ENCODE measurements around the gene PATZ1. TPM values are rescaled to one million over a fixed set of nuclear protein-coding genes. Genes with fewer than 3 reads are reported as not detected.

The PATZ1 gene
- total and polyA plus RNA-seq, 3 donors from 2014 or later, result 23.2 to 48.7 (median 38.1) TPM

GRCh38 chr22:31333641-31334040, 12.5 kb downstream of the PATZ1 start:
- intact Hi-C loops (cut with DNase I; ENCODE audit: low total_unique reads), result no loop called here
- H3K4me3 ChIP-seq, result no peak overlapping the region
- no peak for DNase-seq
- H3K36me3 ChIP-seq (ENCODE audit: low read depth, missing control alignments), result no peaks in the 10 kb centered on the region
- TF ChIP-seq POLR2A (IDR thresholded peaks at IDR 0.05), result no peak
- TF ChIP-seq CTCF (IDR thresholded peaks at IDR 0.05), result no peak
- 54 to 74% methylated on average over 2 of the region's 2 CpGs for WGBS, 2 donors
- peaks cover 8% of the 10 kb centered on the region for H3K4me1 ChIP-seq
- peak overlapping the region in 1 of 2 donors; percentile 12 for H3K27ac ChIP-seq
- H3K27me3 ChIP-seq, result no peaks in the 10 kb centered on the region
- no peaks in the 10 kb centered on the region for H3K9me3 ChIP-seq

- no peak overlapping the region for H3K4me3 ChIP-seq
- WGBS, 2 donors, result 66 to 90% methylated on average over 1 of the region's 1 CpG
- no peaks in the 10 kb centered on the region for H3K36me3 ChIP-seq (ENCODE audit: low read depth, missing control alignments)
- no peaks in the 10 kb centered on the region for H3K9me3 ChIP-seq
- H3K4me1 ChIP-seq, result peaks cover 8% of the 10 kb centered on the region
- no peak for TF ChIP-seq POLR2A (IDR thresholded peaks at IDR 0.05)
- TF ChIP-seq CTCF (IDR thresholded peaks at IDR 0.05), result no peak
- no peak overlapping the region for H3K27ac ChIP-seq
- intact Hi-C loops (cut with DNase I; ENCODE audit: low total_unique reads), result no loop called here
- no peak for DNase-seq
- H3K27me3 ChIP-seq, result no peaks in the 10 kb centered on the region
Observed at GRCh38 chr22:31332886-31333285, 13.3 kb downstream of the PATZ1 start.

- TF ChIP-seq CTCF (IDR thresholded peaks at IDR 0.05) (no peak), POLR2A (IDR thresholded peaks at IDR 0.05) (no peak)
- no peaks in the 10 kb centered on the region for H3K36me3 ChIP-seq (ENCODE audit: low read depth, missing control alignments)
- peaks cover 8% of the 10 kb centered on the region for H3K4me1 ChIP-seq
- no peak for DNase-seq
- intact Hi-C loops (cut with DNase I; ENCODE audit: low total_unique reads), result no loop called here
- H3K9me3 ChIP-seq, result no peaks in the 10 kb centered on the region
- 88 to 95% methylated on average over 6 to 8 of the region's 8 CpGs for WGBS, 2 donors
- H3K27ac ChIP-seq, result no peak overlapping the region
- no peak overlapping the region for H3K4me3 ChIP-seq
- no peaks in the 10 kb centered on the region for H3K27me3 ChIP-seq
Observed at GRCh38 chr22:31332010-31332409, 14.1 kb downstream of the PATZ1 start.

GRCh38 chr22:31329453-31330215, 16.5 kb downstream of the PATZ1 start:
- no peak for DNase-seq
- Histone ChIP-seq H3K27me3 (no peaks in the 10 kb centered on the region), H3K27ac (no peak overlapping the region), H3K4me1 (peaks cover 8% of the 10 kb centered on the region), H3K9me3 (no peaks in the 10 kb centered on the region), H3K36me3 (ENCODE audit: low read depth, missing control alignments) (no peaks in the 10 kb centered on the region), H3K4me3 (no peak overlapping the region)
- TF ChIP-seq CTCF (IDR thresholded peaks at IDR 0.05) (no peak), POLR2A (IDR thresholded peaks at IDR 0.05) (no peak)
- 69 to 71% methylated on average over 8 to 9 of the region's 9 CpGs for WGBS, 2 donors
- intact Hi-C loops (cut with DNase I; ENCODE audit: low total_unique reads), result no loop called here

- no peaks in the 10 kb centered on the region for H3K27me3 ChIP-seq
- no peaks in the 10 kb centered on the region for H3K9me3 ChIP-seq
- intact Hi-C loops (cut with DNase I; ENCODE audit: low total_unique reads), result no loop called here
- peaks cover 3% of the 10 kb centered on the region for H3K4me1 ChIP-seq
- WGBS, 2 donors, result 85 to 89% methylated on average over 3 to 4 of the region's 4 CpGs
- no peak overlapping the region for H3K27ac ChIP-seq
- DNase-seq, result no peak
- no peaks in the 10 kb centered on the region for H3K36me3 ChIP-seq (ENCODE audit: low read depth, missing control alignments)
- no peak overlapping the region for H3K4me3 ChIP-seq
- TF ChIP-seq CTCF (IDR thresholded peaks at IDR 0.05), result no peak
- TF ChIP-seq POLR2A (IDR thresholded peaks at IDR 0.05), result no peak
Observed at GRCh38 chr22:31329029-31329428, 17.1 kb downstream of the PATZ1 start.

All from testis (tissue), 3 donors.